Keratinocyte (primary cell): Measurements from ENCODE around the gene HES7.

Source experiments
- CTCF ChIP-seq, 3 experiments: IDR thresholded peaks in 1 of 3; conservative IDR thresholded peaks in 1 of 3; optimal IDR thresholded peaks in 1 of 3; 2 replicates in 2 of 3; 3 replicates in 1 of 3; pipeline versions ENCODE3 to v1.5.1; 2011; ENCODE audit warnings: low read length in 3 of 3, mild to moderate bottlenecking in 3 of 3, moderate library complexity in 2 of 3, control low read depth in 1 of 3, inconsistent platforms in 1 of 3; ENCODE audit not compliant: insufficient read depth in 2 of 3; ENCODE audit errors: extremely low read depth in 1 of 3
- EZH2 ChIP-seq: IDR thresholded peaks from one replicate; pipeline ENCODE4 v1.6.1; 2012; ENCODE audit warnings: inconsistent platforms, mild to moderate bottlenecking, low read length, moderate library complexity

DNA sequence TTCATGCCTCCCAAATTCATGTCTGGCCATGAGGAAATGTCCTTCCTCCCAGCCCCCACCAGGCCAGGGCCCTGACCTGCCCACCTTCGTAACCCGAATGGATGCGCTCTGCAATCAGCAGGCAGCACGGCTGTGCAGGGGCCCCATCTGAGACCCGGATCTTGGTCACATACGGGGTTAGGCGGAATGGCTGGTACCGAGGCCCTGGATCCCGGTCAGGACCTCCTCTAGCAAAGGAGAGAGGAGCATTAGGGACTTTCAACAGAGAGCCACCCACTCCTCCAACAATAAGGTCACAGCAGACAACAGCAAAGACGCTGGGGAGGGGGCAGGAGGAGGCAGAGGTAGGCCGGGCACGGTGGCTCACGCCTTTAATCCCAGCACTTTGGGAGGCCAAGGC, 24.7 kb upstream of the HES7 start:
- TF ChIP-seq EZH2 = no peak
- TF ChIP-seq CTCF (optimal IDR thresholded peaks at IDR 0.05 in 1 of 3, IDR thresholded peaks at IDR 0.05 in 1 of 3, conservative IDR thresholded peaks at IDR 0.05 in 1 of 3; ENCODE audit: extremely low read depth in 1 of 3, insufficient read depth in 2 of 3, low read length in 3 of 3) = no peak
